ENCODE data around the gene COTL1.

DNA sequence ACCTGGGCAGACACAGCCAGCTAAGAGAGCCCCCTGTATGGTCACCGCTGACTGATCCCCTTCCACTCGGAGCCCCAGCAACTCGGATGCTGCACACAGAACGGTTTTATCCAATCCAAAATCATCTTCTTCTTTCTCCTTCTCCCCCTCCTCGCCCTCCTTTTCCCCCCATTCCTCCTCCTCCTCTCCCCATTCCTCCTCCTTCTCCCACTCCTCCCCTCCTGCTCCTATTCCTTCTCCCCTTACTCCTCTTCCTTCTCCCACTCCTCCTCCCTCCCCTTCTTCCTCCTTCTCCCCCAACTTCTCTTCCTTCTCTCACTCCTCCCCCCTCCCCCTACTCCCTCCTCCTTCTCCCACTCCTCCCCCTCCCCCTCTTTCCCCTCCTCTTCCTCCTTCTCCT is 83.1 kb downstream of the COTL1 start:
- TF ChIP-seq, protein P1, sequence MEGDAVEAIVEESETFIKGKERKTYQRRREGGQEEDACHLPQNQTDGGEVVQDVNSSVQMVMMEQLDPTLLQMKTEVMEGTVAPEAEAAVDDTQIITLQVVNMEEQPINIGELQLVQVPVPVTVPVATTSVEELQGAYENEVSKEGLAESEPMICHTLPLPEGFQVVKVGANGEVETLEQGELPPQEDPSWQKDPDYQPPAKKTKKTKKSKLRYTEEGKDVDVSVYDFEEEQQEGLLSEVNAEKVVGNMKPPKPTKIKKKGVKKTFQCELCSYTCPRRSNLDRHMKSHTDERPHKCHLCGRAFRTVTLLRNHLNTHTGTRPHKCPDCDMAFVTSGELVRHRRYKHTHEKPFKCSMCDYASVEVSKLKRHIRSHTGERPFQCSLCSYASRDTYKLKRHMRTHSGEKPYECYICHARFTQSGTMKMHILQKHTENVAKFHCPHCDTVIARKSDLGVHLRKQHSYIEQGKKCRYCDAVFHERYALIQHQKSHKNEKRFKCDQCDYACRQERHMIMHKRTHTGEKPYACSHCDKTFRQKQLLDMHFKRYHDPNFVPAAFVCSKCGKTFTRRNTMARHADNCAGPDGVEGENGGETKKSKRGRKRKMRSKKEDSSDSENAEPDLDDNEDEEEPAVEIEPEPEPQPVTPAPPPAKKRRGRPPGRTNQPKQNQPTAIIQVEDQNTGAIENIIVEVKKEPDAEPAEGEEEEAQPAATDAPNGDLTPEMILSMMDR (IDR thresholded peaks at IDR 0.05; ENCODE audit: low read length) = no peak
- TF ChIP-seq EZH2phosphoT487 (IDR thresholded peaks at IDR 0.05; ENCODE audit: low read length) (no peak), EZH2 (optimal IDR thresholded peaks at IDR 0.05; ENCODE audit: low read depth, low read length) (no peak)
